Activated CD8-positive, alpha-beta memory T cell treated with anti-CD3 and anti-CD28 coated beads, Interleukin-2, amount 50 U/mL, for 1 hour (primary cell): Measurements from ENCODE around the gene KIFC3.
"Not testable (repeated sequence)": the region's sequence is repeated elsewhere in the genome, so short reads cannot be mapped to it uniquely, and the experiment has no call there.

Source experiments
- DNase-seq: peaks from one replicate; pipeline ENCODE4 v3.0.0-alpha.2; 2020; ENCODE audit errors: extremely low read depth

Gene KIFC3

GRCh38 chr16:57825298-57826044, 23.2 kb upstream of the KIFC3 start:
- DNase-seq = no peak

- DNase-seq = no peak
Observed at GRCh38 chr16:57824888-57825287, 22.6 kb upstream of the KIFC3 start.

GRCh38 chr16:57823836-57824235, 21.5 kb upstream of the KIFC3 start:
- DNase-seq = no peak

GRCh38 chr16:57822856-57823255, 20.6 kb upstream of the KIFC3 start:
- DNase-seq = no peak

- no peak for DNase-seq
Observed at GRCh38 chr16:57822018-57822553, 19.8 kb upstream of the KIFC3 start.

- DNase-seq = no peak
Observed at GRCh38 chr16:57821149-57821971, 19.1 kb upstream of the KIFC3 start.

GRCh38 chr16:57818377-57819064, 16.2 kb upstream of the KIFC3 start:
- DNase-seq = no peak

GRCh38 chr16:57817680-57818079, 15.4 kb upstream of the KIFC3 start:
- no peak for DNase-seq

GRCh38 chr16:57815987-57816745, 13.9 kb upstream of the KIFC3 start:
- no peak for DNase-seq

- DNase-seq = no peak
Observed at GRCh38 chr16:57814896-57815295, 12.6 kb upstream of the KIFC3 start.

GRCh38 chr16:57813466-57813865, 11.2 kb upstream of the KIFC3 start:
- no peak for DNase-seq

- DNase-seq = not testable (repeated sequence)
Observed at GRCh38 chr16:57811340-57811739, 9.0 kb upstream of the KIFC3 start.

GRCh38 chr16:57810197-57811031, 8.1 kb upstream of the KIFC3 start:
- peak; percentile 56 for DNase-seq

GRCh38 chr16:57809276-57810196, 7.2 kb upstream of the KIFC3 start:
- DNase-seq = no peak

GRCh38 chr16:57808589-57809228, 6.4 kb upstream of the KIFC3 start:
- no peak for DNase-seq

GRCh38 chr16:57807968-57808528, 5.8 kb upstream of the KIFC3 start:
- DNase-seq = no peak

- DNase-seq = no peak
Observed at GRCh38 chr16:57807252-57807967, 5.1 kb upstream of the KIFC3 start.

GRCh38 chr16:57805176-57805575, 2.9 kb upstream of the KIFC3 start:
- no peak for DNase-seq
